ENCODE results near the gene ATP8B3. TPM values are rescaled to one million over a fixed set of nuclear protein-coding genes. Genes with fewer than 3 reads are reported as not detected.

The ATP8B3 gene
- total and polyA plus RNA-seq, 2 donors from 2014 or later = 0.24 to 3.6 TPM

DNA sequence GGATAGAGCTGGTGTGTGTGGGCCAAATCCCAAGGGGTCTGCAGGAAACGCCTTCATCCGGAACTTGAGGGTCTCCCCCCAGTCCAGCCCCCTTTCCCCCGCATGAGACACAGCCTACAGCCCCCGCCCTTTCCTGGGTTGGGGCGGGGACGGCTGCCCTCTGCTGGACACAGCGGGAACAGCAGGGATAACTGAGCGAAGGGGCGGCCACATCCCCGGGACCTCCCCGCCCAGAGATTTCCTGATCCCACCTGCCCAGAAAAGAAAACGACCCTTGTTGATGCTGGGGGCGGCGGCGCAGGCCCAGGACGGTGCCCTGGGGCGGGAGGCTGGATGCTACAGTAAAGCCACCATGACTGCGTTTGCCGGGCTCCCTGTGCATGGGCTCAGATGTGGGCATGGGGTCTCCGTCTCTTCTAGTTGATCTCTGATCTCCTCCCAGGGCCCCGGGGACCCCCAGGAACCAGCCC is 44.6 kb downstream of the ATP8B3 start:
- H3K9ac ChIP-seq (ENCODE audit: low read length in 3 of 3) = no peak overlapping the region
- H3K36me3 ChIP-seq (ENCODE audit: control insufficient read depth in 2 of 3, insufficient read depth in 3 of 3, low read length in 3 of 3) = no peaks in the 10 kb centered on the region
- peaks cover 32% of the 10 kb centered on the region for H3K27me3 ChIP-seq (ENCODE audit: control insufficient read depth, insufficient read depth, low read length)
- peak in 4 of 5 donors; percentile 37 to 75 (median 64) for DNase-seq
- no peak overlapping the region for H3K27ac ChIP-seq (ENCODE audit: low read depth in 2 of 2, low read length in 2 of 2)
- FAIRE-seq = no peak
- no peaks in the 10 kb centered on the region for H3K4me1 ChIP-seq (ENCODE audit: control insufficient read depth in 2 of 3, insufficient read depth in 2 of 3, low read depth in 1 of 3, low read length in 3 of 3)
- intact Hi-C loops (cut with DNase I) = loop anchor here (5.0 kb wide), 1 partner anchor 220 kb away; no protein-coding TSS in a partner anchor
- H3K9me3 ChIP-seq (ENCODE audit: control insufficient read depth in 2 of 3, insufficient read depth in 1 of 3, low read length in 3 of 3) = peaks cover 0 to 14% (median 6%) of the 10 kb centered on the region in 3 donors
- TF ChIP-seq, protein P1, sequence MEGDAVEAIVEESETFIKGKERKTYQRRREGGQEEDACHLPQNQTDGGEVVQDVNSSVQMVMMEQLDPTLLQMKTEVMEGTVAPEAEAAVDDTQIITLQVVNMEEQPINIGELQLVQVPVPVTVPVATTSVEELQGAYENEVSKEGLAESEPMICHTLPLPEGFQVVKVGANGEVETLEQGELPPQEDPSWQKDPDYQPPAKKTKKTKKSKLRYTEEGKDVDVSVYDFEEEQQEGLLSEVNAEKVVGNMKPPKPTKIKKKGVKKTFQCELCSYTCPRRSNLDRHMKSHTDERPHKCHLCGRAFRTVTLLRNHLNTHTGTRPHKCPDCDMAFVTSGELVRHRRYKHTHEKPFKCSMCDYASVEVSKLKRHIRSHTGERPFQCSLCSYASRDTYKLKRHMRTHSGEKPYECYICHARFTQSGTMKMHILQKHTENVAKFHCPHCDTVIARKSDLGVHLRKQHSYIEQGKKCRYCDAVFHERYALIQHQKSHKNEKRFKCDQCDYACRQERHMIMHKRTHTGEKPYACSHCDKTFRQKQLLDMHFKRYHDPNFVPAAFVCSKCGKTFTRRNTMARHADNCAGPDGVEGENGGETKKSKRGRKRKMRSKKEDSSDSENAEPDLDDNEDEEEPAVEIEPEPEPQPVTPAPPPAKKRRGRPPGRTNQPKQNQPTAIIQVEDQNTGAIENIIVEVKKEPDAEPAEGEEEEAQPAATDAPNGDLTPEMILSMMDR (IDR thresholded peaks at IDR 0.05; ENCODE audit: borderline replicate concordance, extremely low read depth, insufficient read depth) = peak; percentile 86
- H3K4me3 ChIP-seq (ENCODE audit: low read length in 3 of 3) = no peak overlapping the region

DNA sequence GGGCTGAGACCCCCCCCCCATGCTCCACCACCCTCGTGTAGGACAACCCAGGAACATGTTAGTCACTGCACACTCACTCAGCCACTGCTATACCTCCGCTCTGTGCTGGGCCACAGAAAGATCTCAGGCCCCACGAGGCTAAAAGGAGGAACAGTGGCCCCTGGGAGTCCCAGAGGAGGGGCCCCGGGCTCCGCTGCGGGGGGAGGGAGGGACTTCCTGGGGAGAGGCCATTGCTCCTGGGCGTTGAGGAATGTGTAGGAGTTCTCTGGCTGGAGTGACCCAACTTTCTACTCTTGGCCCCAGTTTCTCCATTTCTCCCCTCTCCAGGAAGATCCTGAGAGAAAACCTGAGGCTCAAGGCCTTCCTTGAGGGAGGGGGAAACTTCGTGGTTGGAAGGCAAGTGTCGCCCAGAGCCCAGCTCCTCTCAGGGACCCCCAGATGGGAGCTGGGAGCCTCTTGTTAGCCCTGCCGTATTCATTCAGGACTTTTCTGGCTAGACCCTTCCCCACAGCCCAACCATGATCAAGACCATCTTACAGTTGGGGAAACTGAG is 45.2 kb downstream of the ATP8B3 start:
- intact Hi-C loops (cut with DNase I) = loop anchor here (5.0 kb wide), 1 partner anchor 220 kb away; no protein-coding TSS in a partner anchor
- Histone ChIP-seq H3K4me1 (ENCODE audit: control insufficient read depth in 2 of 3, insufficient read depth in 2 of 3, low read depth in 1 of 3, low read length in 3 of 3) (no peaks in the 10 kb centered on the region), H3K4me3 (ENCODE audit: low read length in 3 of 3) (no peak overlapping the region), H3K36me3 (ENCODE audit: control insufficient read depth in 2 of 3, insufficient read depth in 3 of 3, low read length in 3 of 3) (no peaks in the 10 kb centered on the region), H3K9ac (ENCODE audit: low read length in 3 of 3) (no peak overlapping the region), H3K27me3 (ENCODE audit: control insufficient read depth, insufficient read depth, low read length) (peaks cover 32% of the 10 kb centered on the region), H3K27ac (ENCODE audit: low read depth in 2 of 2, low read length in 2 of 2) (no peak overlapping the region), H3K9me3 (ENCODE audit: control insufficient read depth in 2 of 3, insufficient read depth in 1 of 3, low read length in 3 of 3) (peaks cover 0 to 14% (median 6%) of the 10 kb centered on the region in 3 donors)
- TF ChIP-seq, protein P1 (IDR thresholded peaks at IDR 0.05; ENCODE audit: borderline replicate concordance, extremely low read depth, insufficient read depth) = no peak
- FAIRE-seq (no peak), DNase-seq (no peak)

DNA sequence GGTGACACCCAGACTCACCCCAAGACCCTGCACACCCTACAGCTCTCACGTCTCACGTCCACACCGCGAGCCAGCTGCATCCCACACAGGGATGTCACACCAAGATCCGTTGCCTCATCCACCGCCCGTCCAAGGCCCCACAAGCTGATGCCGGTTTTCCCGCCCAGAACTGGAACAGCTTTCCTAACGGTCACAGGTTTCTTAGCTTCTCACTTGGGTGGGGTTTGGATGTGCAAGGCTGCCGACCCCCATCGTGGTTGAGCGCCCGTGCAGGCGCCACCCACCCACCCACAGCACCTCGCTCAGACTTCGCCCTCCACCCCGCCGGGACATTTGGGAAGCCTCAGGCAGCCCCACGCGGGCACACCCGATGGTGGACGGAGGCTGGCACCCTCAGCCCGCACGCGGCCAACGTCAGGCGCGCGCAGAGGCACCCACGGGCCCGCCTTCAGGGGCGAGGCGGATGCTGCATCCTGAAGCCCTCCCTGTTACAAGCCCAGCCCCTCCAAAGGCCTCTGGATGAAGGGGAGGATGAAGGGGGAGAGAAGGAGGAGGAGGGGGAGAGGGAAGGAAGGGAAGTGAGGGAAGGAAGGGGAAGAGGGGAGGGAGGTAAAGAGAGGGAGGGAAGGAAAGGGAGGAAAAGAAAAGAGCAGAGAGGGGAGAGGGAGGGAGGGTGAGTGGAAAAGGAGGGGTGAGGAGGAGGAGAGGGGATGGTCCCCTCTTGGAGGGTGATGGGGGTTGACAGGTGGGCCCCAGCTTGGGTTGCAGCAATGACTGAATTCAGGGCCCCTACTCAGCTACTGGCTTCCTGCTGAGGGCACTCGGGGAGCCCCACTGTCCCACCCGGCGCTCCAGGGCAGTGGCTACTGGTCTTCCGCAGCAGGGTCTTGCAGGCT is 45.9 kb downstream of the ATP8B3 start:
- peaks cover 39% of the 10 kb centered on the region for H3K27me3 ChIP-seq (ENCODE audit: control insufficient read depth, insufficient read depth, low read length)
- intact Hi-C loops (cut with DNase I) = loop anchor here (5.0 kb wide), 1 partner anchor 219 kb away; no protein-coding TSS in a partner anchor
- no peak overlapping the region for H3K9ac ChIP-seq (ENCODE audit: low read length in 3 of 3)
- no peak overlapping the region for H3K27ac ChIP-seq (ENCODE audit: low read depth in 2 of 2, low read length in 2 of 2)
- H3K4me1 ChIP-seq (ENCODE audit: control insufficient read depth in 2 of 3, insufficient read depth in 2 of 3, low read depth in 1 of 3, low read length in 3 of 3) = no peaks in the 10 kb centered on the region
- FAIRE-seq (no peak), DNase-seq (no peak)
- peaks cover 0 to 10% (median 6%) of the 10 kb centered on the region in 3 donors for H3K9me3 ChIP-seq (ENCODE audit: control insufficient read depth in 2 of 3, insufficient read depth in 1 of 3, low read length in 3 of 3)
- H3K36me3 ChIP-seq (ENCODE audit: control insufficient read depth in 2 of 3, insufficient read depth in 3 of 3, low read length in 3 of 3) = no peaks in the 10 kb centered on the region
- TF ChIP-seq, protein P1 (IDR thresholded peaks at IDR 0.05; ENCODE audit: borderline replicate concordance, extremely low read depth, insufficient read depth) = no peak
- no peak overlapping the region for H3K4me3 ChIP-seq (ENCODE audit: low read length in 3 of 3)
